ENCODE data around the gene UGT1A9.

DNA sequence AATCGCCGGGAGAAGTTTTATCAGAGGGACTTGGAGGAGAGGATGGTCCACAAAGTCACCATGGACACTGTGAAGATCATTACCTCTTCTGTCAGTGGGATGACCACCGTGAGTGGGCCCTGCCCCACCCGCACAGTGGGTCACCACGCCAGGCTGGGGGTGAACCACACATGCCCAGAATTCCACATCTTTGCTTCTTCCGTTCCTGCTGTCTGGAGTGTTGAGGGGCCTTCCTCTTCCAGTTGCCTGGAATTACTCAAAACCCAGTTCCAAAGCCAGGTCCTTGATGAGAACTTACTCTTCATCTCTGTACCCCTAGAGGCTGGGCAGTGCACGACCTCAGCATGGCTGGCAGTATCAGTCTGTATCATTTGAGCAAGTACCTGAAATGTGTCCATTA is 128.5 kb downstream of the UGT1A9 start:
- TF ChIP-seq, protein P1, sequence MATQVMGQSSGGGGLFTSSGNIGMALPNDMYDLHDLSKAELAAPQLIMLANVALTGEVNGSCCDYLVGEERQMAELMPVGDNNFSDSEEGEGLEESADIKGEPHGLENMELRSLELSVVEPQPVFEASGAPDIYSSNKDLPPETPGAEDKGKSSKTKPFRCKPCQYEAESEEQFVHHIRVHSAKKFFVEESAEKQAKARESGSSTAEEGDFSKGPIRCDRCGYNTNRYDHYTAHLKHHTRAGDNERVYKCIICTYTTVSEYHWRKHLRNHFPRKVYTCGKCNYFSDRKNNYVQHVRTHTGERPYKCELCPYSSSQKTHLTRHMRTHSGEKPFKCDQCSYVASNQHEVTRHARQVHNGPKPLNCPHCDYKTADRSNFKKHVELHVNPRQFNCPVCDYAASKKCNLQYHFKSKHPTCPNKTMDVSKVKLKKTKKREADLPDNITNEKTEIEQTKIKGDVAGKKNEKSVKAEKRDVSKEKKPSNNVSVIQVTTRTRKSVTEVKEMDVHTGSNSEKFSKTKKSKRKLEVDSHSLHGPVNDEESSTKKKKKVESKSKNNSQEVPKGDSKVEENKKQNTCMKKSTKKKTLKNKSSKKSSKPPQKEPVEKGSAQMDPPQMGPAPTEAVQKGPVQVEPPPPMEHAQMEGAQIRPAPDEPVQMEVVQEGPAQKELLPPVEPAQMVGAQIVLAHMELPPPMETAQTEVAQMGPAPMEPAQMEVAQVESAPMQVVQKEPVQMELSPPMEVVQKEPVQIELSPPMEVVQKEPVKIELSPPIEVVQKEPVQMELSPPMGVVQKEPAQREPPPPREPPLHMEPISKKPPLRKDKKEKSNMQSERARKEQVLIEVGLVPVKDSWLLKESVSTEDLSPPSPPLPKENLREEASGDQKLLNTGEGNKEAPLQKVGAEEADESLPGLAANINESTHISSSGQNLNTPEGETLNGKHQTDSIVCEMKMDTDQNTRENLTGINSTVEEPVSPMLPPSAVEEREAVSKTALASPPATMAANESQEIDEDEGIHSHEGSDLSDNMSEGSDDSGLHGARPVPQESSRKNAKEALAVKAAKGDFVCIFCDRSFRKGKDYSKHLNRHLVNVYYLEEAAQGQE (IDR thresholded peaks at IDR 0.05; ENCODE audit: insufficient read depth in 1 of 2, low read depth in 2 of 2, low read length in 2 of 2): no peak
- no peak for TF ChIP-seq POLR2AphosphoS5 (IDR thresholded peaks at IDR 0.05; ENCODE audit: low read depth, low read length)
